ENCODE results near the gene HMCN1. TPM values are rescaled to one million over a fixed set of nuclear protein-coding genes. Genes with fewer than 3 reads are reported as not detected.

Gene HMCN1
- total and polyA plus RNA-seq, 2 experiments from 2014 or later = 1.6 to 8.7 TPM

DNA sequence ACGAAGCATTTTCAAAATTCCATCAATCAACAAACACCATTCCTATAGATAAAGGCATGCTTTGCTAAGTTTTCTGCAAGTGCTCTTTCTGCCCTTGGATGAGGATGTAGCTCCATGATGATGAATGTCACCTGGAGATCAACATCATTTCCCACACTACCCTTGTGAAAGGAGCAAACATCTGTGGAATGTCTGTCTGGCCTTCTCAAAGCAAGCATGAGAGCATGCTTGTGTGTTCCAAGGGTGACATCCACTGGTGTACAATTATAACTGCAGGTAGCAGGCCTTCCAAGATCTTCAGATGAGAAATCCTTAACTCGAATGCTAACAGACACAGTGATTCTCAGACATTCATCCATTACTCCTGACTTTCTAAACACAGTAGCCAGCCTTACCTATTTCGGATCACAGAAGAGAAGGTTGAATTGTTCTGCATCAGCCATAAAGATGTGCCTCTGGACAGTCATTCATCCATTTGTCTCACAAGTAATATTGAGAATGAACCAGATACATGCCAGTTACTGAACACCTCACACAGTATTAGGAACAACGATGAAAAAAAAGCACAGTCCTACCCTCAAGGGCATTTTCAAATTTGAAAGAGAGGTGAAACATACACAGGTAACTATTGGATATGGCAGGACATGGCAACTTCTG lies 478.5 kb downstream of the HMCN1 start:
- H3K9me3 Mint-ChIP-seq = no peaks in the 10 kb centered on the region
- Histone ChIP-seq H3K27me3 (ENCODE audit: insufficient read depth) (no peaks in the 10 kb centered on the region), H3K27ac (ENCODE audit: low read depth) (no peak overlapping the region), H3F3A (replicated peaks; ENCODE audit: low read depth) (no peaks in the 10 kb centered on the region), H3K4me2 (no peak overlapping the region), H3K36me3 (ENCODE audit: insufficient read depth) (no peaks in the 10 kb centered on the region), H3K9me2 (ENCODE audit: insufficient read depth) (no peaks in the 10 kb centered on the region), H4K20me1 (replicated peaks; ENCODE audit: insufficient read depth) (no peaks in the 10 kb centered on the region), H3K79me2 (replicated peaks; ENCODE audit: insufficient read depth) (no peaks in the 10 kb centered on the region), H2AFZ (no peak overlapping the region), H3K4me3 (no peak overlapping the region), H3K4me1 (ENCODE audit: insufficient read depth) (no peaks in the 10 kb centered on the region)
- H3K4me1 Mint-ChIP-seq = peaks cover 9% of the 10 kb centered on the region; the same call in 2 of the 3 replicates
- H3K4me3 Mint-ChIP-seq = no peak overlapping the region
- ATAC-seq (peak; percentile 98), DNase-seq (ENCODE audit: low spot score) (peak; percentile 95)
- H3K27ac Mint-ChIP-seq = no peak overlapping the region; the same call in 1 of the 2 replicates
- H3K36me3 Mint-ChIP-seq (ENCODE audit: low read depth) = no peaks in the 10 kb centered on the region
- H3K27me3 Mint-ChIP-seq (ENCODE audit: insufficient read depth, low read depth, poor library complexity) = peaks cover 1% of the 10 kb centered on the region
- TF ChIP-seq, protein P1, sequence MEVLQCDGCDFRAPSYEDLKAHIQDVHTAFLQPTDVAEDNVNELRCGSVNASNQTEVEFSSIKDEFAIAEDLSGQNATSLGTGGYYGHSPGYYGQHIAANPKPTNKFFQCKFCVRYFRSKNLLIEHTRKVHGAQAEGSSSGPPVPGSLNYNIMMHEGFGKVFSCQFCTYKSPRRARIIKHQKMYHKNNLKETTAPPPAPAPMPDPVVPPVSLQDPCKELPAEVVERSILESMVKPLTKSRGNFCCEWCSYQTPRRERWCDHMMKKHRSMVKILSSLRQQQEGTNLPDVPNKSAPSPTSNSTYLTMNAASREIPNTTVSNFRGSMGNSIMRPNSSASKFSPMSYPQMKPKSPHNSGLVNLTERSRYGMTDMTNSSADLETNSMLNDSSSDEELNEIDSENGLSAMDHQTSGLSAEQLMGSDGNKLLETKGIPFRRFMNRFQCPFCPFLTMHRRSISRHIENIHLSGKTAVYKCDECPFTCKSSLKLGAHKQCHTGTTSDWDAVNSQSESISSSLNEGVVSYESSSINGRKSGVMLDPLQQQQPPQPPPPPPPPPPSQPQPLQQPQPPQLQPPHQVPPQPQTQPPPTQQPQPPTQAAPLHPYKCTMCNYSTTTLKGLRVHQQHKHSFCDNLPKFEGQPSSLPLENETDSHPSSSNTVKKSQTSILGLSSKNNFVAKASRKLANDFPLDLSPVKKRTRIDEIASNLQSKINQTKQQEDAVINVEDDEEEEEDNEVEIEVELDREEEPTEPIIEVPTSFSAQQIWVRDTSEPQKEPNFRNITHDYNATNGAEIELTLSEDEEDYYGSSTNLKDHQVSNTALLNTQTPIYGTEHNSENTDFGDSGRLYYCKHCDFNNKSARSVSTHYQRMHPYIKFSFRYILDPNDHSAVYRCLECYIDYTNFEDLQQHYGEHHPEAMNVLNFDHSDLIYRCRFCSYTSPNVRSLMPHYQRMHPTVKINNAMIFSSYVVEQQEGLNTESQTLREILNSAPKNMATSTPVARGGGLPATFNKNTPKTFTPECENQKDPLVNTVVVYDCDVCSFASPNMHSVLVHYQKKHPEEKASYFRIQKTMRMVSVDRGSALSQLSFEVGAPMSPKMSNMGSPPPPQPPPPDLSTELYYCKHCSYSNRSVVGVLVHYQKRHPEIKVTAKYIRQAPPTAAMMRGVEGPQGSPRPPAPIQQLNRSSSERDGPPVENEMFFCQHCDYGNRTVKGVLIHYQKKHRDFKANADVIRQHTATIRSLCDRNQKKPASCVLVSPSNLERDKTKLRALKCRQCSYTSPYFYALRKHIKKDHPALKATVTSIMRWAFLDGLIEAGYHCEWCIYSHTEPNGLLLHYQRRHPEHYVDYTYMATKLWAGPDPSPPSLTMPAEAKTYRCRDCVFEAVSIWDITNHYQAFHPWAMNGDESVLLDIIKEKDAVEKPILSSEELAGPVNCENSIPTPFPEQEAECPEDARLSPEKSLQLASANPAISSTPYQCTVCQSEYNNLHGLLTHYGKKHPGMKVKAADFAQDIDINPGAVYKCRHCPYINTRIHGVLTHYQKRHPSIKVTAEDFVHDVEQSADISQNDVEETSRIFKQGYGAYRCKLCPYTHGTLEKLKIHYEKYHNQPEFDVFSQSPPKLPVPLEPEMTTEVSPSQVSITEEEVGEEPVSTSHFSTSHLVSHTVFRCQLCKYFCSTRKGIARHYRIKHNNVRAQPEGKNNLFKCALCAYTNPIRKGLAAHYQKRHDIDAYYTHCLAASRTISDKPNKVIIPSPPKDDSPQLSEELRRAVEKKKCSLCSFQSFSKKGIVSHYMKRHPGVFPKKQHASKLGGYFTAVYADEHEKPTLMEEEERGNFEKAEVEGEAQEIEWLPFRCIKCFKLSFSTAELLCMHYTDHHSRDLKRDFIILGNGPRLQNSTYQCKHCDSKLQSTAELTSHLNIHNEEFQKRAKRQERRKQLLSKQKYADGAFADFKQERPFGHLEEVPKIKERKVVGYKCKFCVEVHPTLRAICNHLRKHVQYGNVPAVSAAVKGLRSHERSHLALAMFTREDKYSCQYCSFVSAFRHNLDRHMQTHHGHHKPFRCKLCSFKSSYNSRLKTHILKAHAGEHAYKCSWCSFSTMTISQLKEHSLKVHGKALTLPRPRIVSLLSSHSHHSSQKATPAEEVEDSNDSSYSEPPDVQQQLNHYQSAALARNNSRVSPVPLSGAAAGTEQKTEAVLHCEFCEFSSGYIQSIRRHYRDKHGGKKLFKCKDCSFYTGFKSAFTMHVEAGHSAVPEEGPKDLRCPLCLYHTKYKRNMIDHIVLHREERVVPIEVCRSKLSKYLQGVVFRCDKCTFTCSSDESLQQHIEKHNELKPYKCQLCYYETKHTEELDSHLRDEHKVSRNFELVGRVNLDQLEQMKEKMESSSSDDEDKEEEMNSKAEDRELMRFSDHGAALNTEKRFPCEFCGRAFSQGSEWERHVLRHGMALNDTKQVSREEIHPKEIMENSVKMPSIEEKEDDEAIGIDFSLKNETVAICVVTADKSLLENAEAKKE (CRISPR knock-in tag; IDR thresholded peaks at IDR 0.05) = peak; percentile 39; the same call in 1 of the 2 replicates
- TF ChIP-seq STAT1 (IDR thresholded peaks at IDR 0.05; ENCODE audit: unreplicated experiment) = no peak
- TF ChIP-seq, protein P2, sequence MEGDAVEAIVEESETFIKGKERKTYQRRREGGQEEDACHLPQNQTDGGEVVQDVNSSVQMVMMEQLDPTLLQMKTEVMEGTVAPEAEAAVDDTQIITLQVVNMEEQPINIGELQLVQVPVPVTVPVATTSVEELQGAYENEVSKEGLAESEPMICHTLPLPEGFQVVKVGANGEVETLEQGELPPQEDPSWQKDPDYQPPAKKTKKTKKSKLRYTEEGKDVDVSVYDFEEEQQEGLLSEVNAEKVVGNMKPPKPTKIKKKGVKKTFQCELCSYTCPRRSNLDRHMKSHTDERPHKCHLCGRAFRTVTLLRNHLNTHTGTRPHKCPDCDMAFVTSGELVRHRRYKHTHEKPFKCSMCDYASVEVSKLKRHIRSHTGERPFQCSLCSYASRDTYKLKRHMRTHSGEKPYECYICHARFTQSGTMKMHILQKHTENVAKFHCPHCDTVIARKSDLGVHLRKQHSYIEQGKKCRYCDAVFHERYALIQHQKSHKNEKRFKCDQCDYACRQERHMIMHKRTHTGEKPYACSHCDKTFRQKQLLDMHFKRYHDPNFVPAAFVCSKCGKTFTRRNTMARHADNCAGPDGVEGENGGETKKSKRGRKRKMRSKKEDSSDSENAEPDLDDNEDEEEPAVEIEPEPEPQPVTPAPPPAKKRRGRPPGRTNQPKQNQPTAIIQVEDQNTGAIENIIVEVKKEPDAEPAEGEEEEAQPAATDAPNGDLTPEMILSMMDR (conservative IDR thresholded peaks at IDR 0.05; ENCODE audit: low read depth in 2 of 2) = peak; percentile 88 to 99
